Left colon (tissue), 2 donors: ENCODE results near the gene FGR. TPM values are rescaled to one million over a fixed set of nuclear protein-coding genes. Genes with fewer than 3 reads are reported as not detected.
"Not testable (repeated sequence)": the region's sequence is repeated elsewhere in the genome, so short reads cannot be mapped to it uniquely, and the experiment has no call there.

Experiments
- ATAC-seq: fragments of 200-7000 bp; cut with Tn5 transposase; one replicate; pipeline ENCODE4 v1.9.1; 2020; ENCODE audit warnings: mild to moderate bottlenecking, moderate library complexity
- DNase-seq, 2 donors: peaks; one replicate each; pipeline ENCODE4 v3.0.0-alpha.2; 2020
- intact Hi-C, 2 donors: fragments of 100-400 bp; cut with DNase I in 1 of 2; cut with micrococcal nuclease in 1 of 2; formaldehyde crosslinking; loops; one replicate each; pipeline versions ENCODE4 v1.11.2 to v1.14.0; 2022; cut with DNase I, micrococcal nuclease
- total RNA-seq, 2 donors: library from RNA; stranded (reverse); fragmentation: NEBNext Ultra II Directional; extraction: Animal tissue kit (Norgen Biotek cat#: 25700); gene quantifications; one replicate each; pipeline ENCODE4 v1.2.1, GENCODE V29; 2021
- donor health status: DM: no; HTN: no; CAD: no.
- donor health status: DM: yes; HTN: yes; CAD: no.

Gene FGR
- total RNA-seq, 2 donors from 2014 or later: 1.6 to 2.2 TPM

GRCh38 chr1:27643600-27644368, 8.8 kb upstream of the FGR start:
- DNase-seq (peak in 1 of 2 donors; percentile 66), ATAC-seq (peak; percentile 89)
- intact Hi-C loops: no loop called here

DNA sequence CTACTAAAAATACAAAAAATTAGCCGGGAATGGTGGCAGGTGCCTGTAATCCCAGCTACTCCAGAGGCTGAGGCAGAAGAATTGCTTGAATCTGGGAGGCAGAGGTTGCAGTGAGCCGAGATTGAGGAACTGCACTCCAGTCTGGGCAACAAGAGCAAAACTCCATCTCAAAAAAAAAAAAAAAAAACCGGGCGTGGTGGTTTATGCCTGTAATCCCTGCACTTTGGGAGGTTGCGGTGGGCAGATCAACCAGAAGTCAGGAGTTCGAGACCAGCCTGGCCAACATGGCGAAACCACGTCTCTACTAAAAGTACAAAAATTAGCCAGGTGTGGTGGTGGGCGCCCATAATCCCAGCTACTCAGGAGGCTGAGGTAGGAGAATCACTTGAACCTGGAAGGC, 5.5 kb upstream of the FGR start:
- DNase-seq, intact Hi-C loops, ATAC-seq: not testable (repeated sequence)

DNA sequence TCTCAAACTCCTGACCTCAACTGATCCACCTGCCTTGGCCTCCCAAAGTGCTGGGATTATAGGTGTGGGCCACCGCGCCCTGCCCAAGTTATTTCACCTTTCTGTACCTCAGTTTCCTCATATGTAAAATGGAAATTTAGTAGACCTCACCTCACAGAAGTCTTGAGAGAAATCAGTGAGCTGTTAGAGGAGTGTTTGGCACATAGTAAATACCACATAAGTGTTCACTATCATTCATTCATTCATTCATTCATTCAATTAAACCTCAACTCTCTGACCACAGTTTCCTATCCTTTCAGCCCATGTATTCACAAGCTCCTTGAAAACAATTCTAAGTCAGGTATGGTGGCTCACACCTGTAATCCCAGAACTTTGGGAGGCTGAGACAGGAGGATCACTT, 3.8 kb upstream of the FGR start:
- intact Hi-C loops: no loop called here
- DNase-seq: no peak
- no peak for ATAC-seq

DNA sequence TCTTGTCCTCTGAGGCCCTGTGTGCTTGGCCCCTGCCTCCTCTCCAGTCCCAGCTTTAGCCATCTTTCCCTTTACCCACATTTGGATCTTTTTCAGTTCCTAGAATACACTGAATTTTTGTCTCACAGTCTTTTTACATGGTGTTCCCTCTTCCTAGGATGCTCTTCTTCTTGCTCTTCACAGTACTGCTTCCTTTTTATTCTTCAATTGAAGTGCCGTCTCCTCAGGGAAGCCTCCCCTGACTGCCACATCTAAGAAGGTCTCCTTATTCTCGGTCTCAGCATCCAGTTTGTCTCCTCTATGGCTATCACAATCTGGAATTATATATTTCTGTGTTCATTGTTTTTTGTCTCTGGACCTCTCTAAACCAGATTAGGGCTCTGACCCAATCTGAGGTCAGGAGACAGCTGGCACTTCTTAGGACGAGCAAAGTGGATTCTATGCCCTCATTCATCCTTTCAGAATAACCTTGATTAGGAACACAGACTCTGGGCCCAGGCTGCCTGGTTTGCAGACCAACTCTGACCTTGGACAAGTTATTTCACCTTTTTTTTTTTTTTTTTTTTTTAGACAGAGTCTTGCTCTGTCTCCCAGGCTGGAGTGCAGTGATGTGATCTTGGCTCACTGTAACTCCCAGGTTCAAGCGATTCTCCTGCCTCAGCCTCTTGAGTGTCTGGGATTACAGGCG, 3.2 kb upstream of the FGR start:
- intact Hi-C loops: no loop called here
- ATAC-seq: no peak
- DNase-seq: no peak

DNA sequence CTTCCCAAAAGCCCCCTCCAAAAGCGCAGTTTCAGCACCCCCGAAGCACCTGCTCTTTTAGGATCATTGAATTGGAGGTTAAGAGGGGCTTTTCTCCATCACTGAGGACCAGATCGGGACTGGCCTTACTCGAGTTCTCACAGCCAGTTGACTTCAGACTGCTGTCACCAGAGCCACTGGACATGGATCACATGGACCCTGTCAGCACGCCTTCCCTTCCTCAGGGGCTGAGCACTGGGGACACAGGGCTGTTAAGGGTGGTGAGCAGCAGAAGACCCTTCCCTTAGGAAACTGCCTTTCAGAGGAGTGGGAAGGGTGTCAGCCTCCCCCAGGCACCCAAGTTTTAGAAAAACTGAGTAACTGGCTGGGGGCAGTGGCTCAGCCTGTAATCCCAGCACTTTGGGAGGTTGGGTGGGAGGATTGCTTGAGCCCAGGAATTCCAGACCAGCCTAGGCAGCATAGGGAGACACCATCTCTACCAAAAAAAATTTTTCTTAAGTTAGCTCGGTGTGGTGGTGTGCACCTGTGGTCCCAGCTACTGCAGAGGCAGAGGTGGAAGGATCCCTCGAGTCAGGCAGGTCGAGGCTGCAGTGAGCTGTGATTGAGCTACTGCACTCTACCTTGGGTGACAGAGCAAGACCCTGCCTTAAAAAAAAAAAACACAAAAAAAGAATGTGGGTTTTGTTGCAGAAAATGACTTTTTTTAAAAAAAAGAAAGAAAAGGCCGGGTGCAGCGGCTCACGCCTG, 584 bp upstream of the FGR start:
- intact Hi-C loops: no loop called here
- ATAC-seq: no peak
- no peak for DNase-seq

DNA sequence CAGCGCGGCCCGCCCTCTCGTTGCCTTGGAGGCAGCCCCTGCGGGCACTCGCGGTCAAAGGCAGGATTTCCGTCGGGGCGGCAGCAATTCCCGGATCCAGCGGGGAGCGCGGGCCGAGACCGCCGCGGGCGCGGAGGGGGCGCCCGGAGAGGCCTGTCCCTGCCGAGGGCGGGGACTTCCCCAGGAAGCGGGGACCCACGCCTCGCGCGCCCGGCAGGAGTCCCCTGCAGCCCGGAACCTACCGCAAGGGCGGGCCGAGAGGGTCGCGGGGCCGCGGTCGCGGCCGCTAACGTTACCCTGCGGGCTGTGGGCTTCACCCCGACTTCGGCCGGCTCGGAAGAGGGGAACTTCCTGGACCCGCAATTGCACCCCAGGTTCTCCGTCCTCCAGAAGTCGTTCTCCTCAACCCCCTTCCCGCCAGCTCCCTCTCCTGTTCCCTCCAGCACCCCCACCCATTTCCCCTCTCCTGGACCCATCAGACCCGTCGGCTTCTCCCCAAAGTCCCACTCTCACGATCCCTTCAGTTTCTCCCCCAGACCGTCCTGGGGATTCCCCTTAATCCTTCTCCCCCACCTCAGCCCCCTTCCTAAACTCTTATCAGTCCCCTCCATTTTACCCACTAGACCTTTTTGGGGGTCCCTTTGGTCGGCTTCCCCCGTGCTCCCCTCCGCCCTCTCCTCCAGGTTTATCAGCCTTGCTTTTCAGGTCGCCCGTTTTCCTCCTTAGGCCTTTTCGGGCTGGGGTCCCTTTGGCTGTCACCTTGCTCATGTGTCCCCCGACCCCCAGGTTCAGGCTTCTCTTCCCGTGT, 604 bp downstream of the FGR start:
- intact Hi-C loops: no loop called here
- DNase-seq (peak in 1 of 2 donors; percentile 44), ATAC-seq (peak; percentile 58)

GRCh38 chr1:27633640-27634176, 1.3 kb downstream of the FGR start:
- no peak for DNase-seq
- intact Hi-C loops: no loop called here
- ATAC-seq: no peak

- DNase-seq (no peak), ATAC-seq (no peak)
- intact Hi-C loops: no loop called here
These were observed 1.7 kb downstream of the FGR start for GRCh38 chr1:27633298-27633610.

DNA sequence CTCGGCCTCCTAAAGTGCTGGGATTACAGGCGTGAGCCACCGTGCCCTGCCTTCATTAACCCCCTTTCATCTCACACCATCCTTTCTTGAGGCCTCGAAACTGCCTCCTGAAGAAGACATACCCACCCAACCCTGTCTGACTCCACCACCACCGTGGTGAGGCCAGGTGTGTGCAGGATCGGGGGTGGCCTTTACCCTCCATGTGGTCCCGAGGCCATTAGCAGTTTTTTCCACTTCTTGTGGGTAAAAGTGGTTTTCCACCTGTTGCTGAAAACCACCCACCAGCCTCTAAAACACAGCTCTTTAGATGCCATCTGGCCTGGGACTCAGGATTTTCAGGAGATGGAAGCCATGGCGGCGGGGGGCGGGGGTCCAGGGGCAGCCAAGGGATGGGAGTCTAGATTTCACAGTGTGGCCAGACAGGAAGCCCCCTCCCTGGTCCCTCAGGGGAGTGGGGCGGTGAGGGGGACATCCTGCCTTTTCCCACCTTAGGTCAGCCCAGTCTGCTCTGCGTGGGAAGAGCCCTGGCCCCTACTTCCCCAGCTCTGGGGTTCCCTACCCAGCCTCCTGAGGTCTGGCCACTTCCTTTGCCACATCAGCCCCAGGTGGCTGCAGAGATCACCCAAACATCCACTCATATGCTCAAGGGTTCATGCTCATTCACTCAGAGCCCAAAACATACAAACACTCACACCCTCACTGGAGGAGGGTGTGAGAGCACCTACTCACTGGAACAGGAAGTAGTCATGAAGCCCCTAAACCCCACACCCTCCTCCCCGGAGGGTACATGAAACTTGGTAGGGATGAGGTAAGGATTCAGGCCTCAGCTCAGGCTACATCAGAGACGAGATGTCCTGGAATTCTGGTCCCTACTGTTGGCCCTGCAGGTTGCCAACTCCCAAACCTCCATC, 2.3 kb downstream of the FGR start:
- peak; percentile 21 for ATAC-seq
- intact Hi-C loops: no loop called here
- no peak for DNase-seq

DNA sequence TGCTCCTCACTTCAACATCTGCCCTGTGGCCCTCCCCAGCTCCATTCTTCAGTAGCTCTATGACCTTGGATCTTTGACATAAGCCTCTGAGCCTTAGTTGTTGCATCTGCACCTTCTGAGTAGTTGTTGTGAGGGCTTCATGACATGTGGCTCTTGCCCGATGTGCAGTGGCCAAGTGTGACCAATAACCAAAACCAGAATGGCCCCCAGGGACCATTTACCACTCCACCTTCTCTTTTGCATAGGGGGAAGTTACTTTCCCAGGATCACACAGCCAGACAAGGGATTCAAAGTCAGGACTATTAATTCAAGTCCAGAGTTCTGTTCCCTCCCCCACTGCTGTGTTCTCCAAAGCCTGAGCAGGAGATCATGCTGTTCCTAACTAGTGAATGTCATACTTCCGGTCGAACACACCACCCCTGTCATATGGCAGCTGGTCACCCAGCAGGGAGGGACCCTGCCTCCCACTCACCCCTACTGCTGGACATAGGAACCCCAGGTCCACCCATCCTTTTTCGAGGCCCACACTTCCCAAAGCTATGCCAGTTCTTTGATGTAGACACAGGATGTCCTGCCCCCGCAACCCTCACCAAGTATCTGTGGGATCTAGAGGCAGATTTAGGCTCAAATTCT, 4.0 kb downstream of the FGR start:
- ATAC-seq (no peak), DNase-seq (no peak)
- intact Hi-C loops: no loop called here

- DNase-seq: no peak
- intact Hi-C loops: no loop called here
- no peak for ATAC-seq
These were observed 6.3 kb downstream of the FGR start for GRCh38 chr1:27628712-27629111.

GRCh38 chr1:27627733-27628132, 7.3 kb downstream of the FGR start:
- intact Hi-C loops, DNase-seq, ATAC-seq: not testable (repeated sequence)

DNA sequence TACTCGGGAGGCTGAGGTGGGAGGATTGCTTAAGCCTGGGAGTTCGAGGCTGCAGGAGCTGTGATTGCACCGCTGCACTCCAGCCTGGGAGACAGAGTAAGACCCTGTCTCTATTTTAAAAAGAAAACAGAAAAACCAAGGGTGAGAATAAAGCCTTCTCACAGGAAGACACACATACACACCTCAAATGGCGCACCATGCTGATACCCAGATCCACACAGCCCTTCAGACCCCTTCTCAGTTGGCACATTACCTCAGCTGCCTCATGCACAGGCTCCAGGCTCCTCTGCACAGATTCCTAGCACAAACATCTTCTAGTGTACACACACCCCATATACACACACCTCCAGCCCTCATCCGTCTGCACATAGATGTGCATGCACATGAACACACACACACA, 7.9 kb downstream of the FGR start:
- ATAC-seq (no peak), DNase-seq (no peak)
- intact Hi-C loops: no loop called here

- ATAC-seq (no peak), DNase-seq (no peak)
- intact Hi-C loops: no loop called here
These were observed 8.7 kb downstream of the FGR start for GRCh38 chr1:27626031-27626935.

DNA sequence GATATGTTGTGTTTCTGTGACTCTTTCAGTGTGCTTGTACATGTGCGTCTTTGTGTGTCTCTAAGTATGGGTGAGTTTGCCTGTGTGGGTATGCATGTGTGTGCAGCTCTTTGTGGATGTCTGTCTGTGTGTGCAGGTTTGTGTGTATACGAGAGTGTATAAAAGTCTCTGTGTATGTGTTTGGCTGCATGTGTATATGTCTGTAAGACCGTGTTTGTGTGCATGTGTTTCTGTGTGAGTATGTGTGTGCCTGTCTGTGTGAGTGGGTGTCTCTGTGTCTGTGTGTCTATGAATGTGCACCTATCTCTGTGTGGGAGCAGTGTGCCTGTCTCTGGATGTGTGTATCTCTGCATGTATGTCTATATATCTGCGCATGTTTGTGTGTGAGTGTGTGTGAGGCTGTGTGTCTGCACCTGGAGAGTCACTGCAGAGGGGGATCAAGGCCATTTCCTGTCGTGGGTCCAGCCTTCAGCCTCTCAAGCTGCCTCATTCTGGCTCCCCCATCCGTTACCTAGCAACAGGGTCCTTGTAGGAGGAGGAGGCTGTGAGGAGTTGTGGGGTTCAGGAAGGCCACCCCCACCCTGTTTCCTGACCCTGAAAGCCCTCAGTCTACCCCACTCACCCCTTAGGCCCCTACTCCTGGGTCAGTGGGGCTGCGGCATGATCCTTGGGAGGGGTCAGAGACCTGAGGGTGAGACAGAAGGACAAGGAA, 10.4 kb downstream of the FGR start:
- ATAC-seq (no peak), DNase-seq (no peak)
- intact Hi-C loops: no loop called here
